ENCODE results near the gene KCNJ1. TPM values are rescaled to one million over a fixed set of nuclear protein-coding genes. Genes with fewer than 3 reads are reported as not detected.

KCNJ1 gene
- total and polyA plus RNA-seq, 9 of the 15 experiments (the other 6 are each of a cell fraction or from before 2014, with no cell fraction given) = not detected

DNA sequence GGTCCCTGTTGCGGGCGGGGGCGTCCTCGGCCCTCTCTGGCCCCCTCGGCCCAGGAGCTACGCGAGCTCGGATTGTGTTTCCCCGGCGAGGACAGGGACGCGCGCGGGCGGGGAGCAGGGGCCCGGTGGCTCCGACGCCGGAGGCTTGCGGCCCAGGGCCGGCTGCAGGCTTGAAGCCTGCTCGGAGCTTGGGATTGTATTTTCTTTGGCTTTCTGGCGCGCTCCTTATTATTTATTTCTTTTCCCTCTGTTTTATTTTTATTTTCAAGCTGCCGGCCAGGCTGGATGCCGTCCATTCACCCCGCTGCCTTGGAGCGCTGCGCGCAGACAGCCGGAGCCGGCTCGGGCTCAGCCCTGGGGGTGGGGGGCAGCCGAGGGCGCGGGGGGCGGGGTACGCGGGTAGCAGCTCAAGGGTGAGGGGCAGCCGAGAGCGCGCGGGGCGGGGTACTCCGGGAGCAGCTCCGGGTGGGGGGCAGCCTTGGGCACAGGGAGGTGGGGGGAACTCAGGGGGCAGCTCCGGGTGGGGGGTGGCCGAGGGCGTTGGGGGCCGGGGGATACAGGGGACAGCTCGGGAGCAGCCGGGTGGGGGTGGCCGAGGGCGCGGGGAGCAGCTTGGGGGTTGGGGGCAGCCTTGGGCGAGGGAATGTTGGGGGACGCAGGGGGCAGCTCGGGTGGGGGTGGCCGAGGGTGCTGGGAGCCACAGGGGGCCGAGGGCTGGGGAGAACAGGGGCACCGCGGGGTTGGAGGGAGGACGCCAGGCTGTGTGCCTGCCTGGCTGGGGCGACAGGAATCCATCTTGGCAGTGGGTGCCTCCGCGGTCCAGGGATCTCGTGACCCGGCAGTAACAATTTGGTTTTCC lies 42.7 kb downstream of the KCNJ1 start:
- no peak for TF ChIP-seq ELF1 (tag; IDR thresholded peaks at IDR 0.05)
- TF ChIP-seq ZZZ3 (IDR thresholded peaks at IDR 0.05) = no peak
- TF ChIP-seq ZNF407 (IDR thresholded peaks at IDR 0.05; ENCODE audit: low read depth) = no peak
- TF ChIP-seq ZKSCAN8 (CRISPR knock-in tag; IDR thresholded peaks at IDR 0.05) = no peak
- TF ChIP-seq, protein P1, sequence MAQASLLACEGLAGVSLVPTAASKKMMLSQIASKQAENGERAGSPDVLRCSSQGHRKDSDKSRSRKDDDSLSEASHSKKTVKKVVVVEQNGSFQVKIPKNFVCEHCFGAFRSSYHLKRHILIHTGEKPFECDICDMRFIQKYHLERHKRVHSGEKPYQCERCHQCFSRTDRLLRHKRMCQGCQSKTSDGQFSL (CRISPR knock-in tag; IDR thresholded peaks at IDR 0.05) = no peak
- TF ChIP-seq, protein P1 (tag; IDR thresholded peaks at IDR 0.05) = no peak
- WGBS (ENCODE audit: insufficient coverage, low coverage, missing lambda C conversion rate) = 5% methylated on average over 27 of the region's 68 CpGs

More for the DNA sequence above, 42.7 kb downstream of the KCNJ1 start:
- Histone ChIP-seq H3K27me3 (ENCODE audit: control insufficient read depth in 2 of 2, insufficient read depth in 2 of 2, low read length in 2 of 2) (peaks cover 5 to 9% of the 10 kb centered on the region in 2 experiments; a peak in 3 of 5 replicates), H3K4me3 (no peak overlapping the region), H3K4me1 (replicated peaks in 1 of 2; ENCODE audit: control insufficient read depth in 2 of 2, insufficient read depth in 2 of 2, low read length in 2 of 2) (no peaks in the 10 kb centered on the region), H2AFZ (ENCODE audit: low read depth, low read length) (no peak overlapping the region), H3K9me1 (ENCODE audit: control insufficient read depth, insufficient read depth, low read length) (no peaks in the 10 kb centered on the region), H3K79me2 (ENCODE audit: control insufficient read depth, insufficient read depth, low read length) (no peaks in the 10 kb centered on the region), H3K4me2 (ENCODE audit: insufficient read depth, low read length) (no peak overlapping the region), H3K36me3 (ENCODE audit: control insufficient read depth, insufficient read depth, low read length) (no peaks in the 10 kb centered on the region), H4K20me1 (replicated peaks; ENCODE audit: control insufficient read depth, insufficient read depth, low read length) (no peaks in the 10 kb centered on the region), H3K9ac (ENCODE audit: insufficient read depth in 1 of 2, low read depth in 2 of 2, low read length in 2 of 2) (no peak overlapping the region), H3K9me3 (replicated peaks; ENCODE audit: control insufficient read depth, insufficient read depth, low read depth, low read length) (no peaks in the 10 kb centered on the region), H3K27ac (ENCODE audit: extremely low read depth, low read depth, low read length) (no peak overlapping the region)
- POLR2A ChIA-PET = no interaction called here
- no peak for DNase-seq (ENCODE audit: extremely low read depth in 1 of 4, low spot score in 3 of 4)
- intact Hi-C loops (cut with micrococcal nuclease) = no loop called here
- BruUV-seq (replicated peaks) = no TSS peak
- in situ Hi-C loops (cut with MboI) = loop anchor here (25.0 kb wide), 1 partner anchor 787 kb away; no protein-coding TSS in a partner anchor
- CTCF ChIA-PET (ENCODE audit: low intra/inter-chr PET ratio) = no interaction called here
- no peak for ATAC-seq
- FAIRE-seq = no peak
